Lower leg skin (tissue), 4 donors: ENCODE results near the gene FMNL2. TPM values are rescaled to one million over a fixed set of nuclear protein-coding genes. Genes with fewer than 3 reads are reported as not detected.

ENCODE experiments used
- DNase-seq, 2 donors: peaks; one replicate each; pipeline ENCODE4 v3.0.0-alpha.2; 2019; ENCODE audit warnings: low spot score in 2 of 2
- H3K4me3 ChIP-seq: fragments of 200-600 bp; sonication (generic); 2 replicates; pipeline ENCODE4 v1.5.1; 2017; ENCODE audit warnings: mild to moderate bottlenecking, low read depth; ENCODE audit not compliant: poor library complexity, severe bottlenecking
- POLR2A ChIP-seq, 2 donors: fragments of 450-650 bp; IDR thresholded peaks; one replicate each; pipeline ENCODE4 v1.6.1; 2016 to 2017; ENCODE audit warnings: antibody characterized with exemption in 2 of 2, mild to moderate bottlenecking in 1 of 2, moderate library complexity in 1 of 2
- WGBS, 2 donors: methylation state at CpG; one replicate each; pipeline ENCODE4 v1.1.5; 2018; 5-methylcytosine and 5-hydroxymethylcytosine counted together
- intact Hi-C: fragments of 100-400 bp; cut with DNase I; formaldehyde crosslinking; loops from one replicate; pipeline ENCODE4 v1.15.0; 2023; ENCODE audit warnings: low total_unique reads
- total RNA-seq, 4 donors: library from RNA; depleted of rRNA; stranded (reverse); fragments of >200 nt; gene quantifications; one replicate each; pipeline ENCODE4 v1.1.0, GENCODE V29; 2016
- TF ChIP-seq, protein P1 (sequence below), 3 donors: fragments of 450-650 bp; IDR thresholded peaks; one replicate each; pipeline ENCODE4 v1.5.1; 2016; ENCODE audit warnings: antibody characterized with exemption in 3 of 3, mild to moderate bottlenecking in 3 of 3, moderate library complexity in 2 of 3

The FMNL2 gene
- total RNA-seq, 4 donors from 2014 or later: 9.6 to 18.3 (median 12.9) TPM

DNA sequence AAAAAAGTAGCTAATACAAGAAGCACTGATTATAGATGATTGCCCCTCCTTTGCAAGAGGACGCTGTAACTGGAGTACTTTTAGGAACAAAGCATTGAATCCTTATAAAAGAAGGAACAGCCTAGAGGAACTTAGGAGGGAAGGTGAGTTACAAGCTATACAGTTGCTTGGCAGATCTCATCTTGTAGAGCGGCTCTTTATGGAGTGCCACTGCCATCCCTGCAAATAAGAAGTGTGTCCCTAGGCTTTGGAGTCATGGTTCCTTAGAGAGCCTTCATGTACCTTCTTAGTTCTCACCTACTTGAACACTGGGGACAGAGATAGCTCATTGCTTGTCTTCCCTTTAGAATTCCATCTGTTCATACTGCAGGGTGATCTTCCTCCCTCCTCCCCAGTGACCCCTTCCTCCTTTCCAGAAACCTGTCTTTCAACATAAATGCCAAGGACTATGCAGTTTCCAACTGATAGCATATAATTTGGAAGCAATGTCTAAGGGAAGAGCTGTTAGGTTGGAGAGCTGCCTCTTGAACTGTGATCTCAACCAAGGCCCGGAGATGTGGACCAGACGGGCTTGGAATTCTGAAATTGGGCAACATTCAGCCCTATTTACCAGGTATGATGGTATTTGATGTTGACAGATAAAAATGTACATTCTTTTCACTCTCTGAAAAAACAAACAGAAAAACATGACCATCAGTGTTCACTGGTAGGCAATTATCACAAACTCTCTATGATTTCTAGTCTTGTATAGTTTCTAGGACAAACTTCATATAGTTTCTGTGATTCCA, 7.5 kb downstream of the FMNL2 start:
- DNase-seq: no peak
- TF ChIP-seq POLR2A (IDR thresholded peaks at IDR 0.05): no peak
- TF ChIP-seq, protein P1, sequence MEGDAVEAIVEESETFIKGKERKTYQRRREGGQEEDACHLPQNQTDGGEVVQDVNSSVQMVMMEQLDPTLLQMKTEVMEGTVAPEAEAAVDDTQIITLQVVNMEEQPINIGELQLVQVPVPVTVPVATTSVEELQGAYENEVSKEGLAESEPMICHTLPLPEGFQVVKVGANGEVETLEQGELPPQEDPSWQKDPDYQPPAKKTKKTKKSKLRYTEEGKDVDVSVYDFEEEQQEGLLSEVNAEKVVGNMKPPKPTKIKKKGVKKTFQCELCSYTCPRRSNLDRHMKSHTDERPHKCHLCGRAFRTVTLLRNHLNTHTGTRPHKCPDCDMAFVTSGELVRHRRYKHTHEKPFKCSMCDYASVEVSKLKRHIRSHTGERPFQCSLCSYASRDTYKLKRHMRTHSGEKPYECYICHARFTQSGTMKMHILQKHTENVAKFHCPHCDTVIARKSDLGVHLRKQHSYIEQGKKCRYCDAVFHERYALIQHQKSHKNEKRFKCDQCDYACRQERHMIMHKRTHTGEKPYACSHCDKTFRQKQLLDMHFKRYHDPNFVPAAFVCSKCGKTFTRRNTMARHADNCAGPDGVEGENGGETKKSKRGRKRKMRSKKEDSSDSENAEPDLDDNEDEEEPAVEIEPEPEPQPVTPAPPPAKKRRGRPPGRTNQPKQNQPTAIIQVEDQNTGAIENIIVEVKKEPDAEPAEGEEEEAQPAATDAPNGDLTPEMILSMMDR (IDR thresholded peaks at IDR 0.05): no peak
- intact Hi-C loops: no loop called here
- WGBS, 2 donors: 80 to 91% methylated on average over 4 of the region's 4 CpGs
- no peak overlapping the region for H3K4me3 ChIP-seq

- no peak for TF ChIP-seq POLR2A (IDR thresholded peaks at IDR 0.05)
- TF ChIP-seq, protein P1 (IDR thresholded peaks at IDR 0.05): no peak
- intact Hi-C loops: no loop called here
- 74 to 77% methylated on average over 4 of the region's 4 CpGs for WGBS, 2 donors
- H3K4me3 ChIP-seq: no peak overlapping the region
- no peak for DNase-seq
Observed at GRCh38 chr2:152343426-152343825, 8.5 kb downstream of the FMNL2 start.

- H3K4me3 ChIP-seq: no peak overlapping the region
- no peak for DNase-seq
- intact Hi-C loops: no loop called here
- TF ChIP-seq, protein P1 (IDR thresholded peaks at IDR 0.05): no peak
- no peak for TF ChIP-seq POLR2A (IDR thresholded peaks at IDR 0.05)
Observed at GRCh38 chr2:152344579-152345195, 9.7 kb downstream of the FMNL2 start.

DNA sequence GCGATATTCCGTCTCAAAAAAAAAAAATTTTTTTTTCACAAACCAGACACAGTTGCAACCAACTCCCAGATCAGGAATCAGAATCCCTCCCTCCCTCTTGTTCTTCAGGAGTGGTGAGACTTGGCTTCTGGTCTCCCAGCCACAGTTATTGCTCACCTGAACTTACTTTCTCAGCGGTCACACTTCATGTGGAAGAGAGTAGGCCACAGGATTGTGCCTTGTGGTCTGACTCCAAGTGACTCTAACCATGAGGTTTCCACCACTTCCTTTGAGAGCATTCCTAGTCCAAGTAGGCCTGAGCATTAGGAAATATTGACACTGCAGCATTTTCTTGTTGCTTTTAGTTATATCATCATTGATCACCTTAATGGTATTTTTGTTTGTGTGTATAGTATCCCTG, 12.1 kb downstream of the FMNL2 start:
- DNase-seq: no peak
- intact Hi-C loops: no loop called here
- TF ChIP-seq, protein P1 (IDR thresholded peaks at IDR 0.05): no peak
- TF ChIP-seq POLR2A (IDR thresholded peaks at IDR 0.05): no peak
- no peak overlapping the region for H3K4me3 ChIP-seq
- WGBS, 2 donors: 89 to 92% methylated on average over 3 of the region's 3 CpGs

GRCh38 chr2:152348388-152348787, 13.4 kb downstream of the FMNL2 start:
- TF ChIP-seq POLR2A (IDR thresholded peaks at IDR 0.05): no peak
- TF ChIP-seq, protein P1 (IDR thresholded peaks at IDR 0.05): no peak
- no peak for DNase-seq
- H3K4me3 ChIP-seq: no peak overlapping the region
- 74 to 77% methylated on average over 3 of the region's 3 CpGs for WGBS, 2 donors
- intact Hi-C loops: no loop called here
